Large intestine (tissue), 3 donors: ENCODE data around the gene SC5D. TPM values are rescaled to one million over a fixed set of nuclear protein-coding genes. Genes with fewer than 3 reads are reported as not detected.

Experiments used
- DNase-seq, 2 donors: peaks; one replicate each; pipeline versions ENCODE4 v3.0.0 to v3.0.0-alpha.2; 2013
- H3K27ac ChIP-seq: one replicate; pipeline ENCODE4 v1.5.1; 2013; ENCODE audit warnings: low read length
- H3K27me3 ChIP-seq: 2 replicates; pipeline ENCODE4 v1.6.1; 2013; ENCODE audit warnings: low read length; ENCODE audit not compliant: control insufficient read depth, insufficient read depth
- H3K36me3 ChIP-seq: 2 replicates; pipeline ENCODE4 v1.6.1; 2013; ENCODE audit warnings: low read length; ENCODE audit not compliant: control insufficient read depth, insufficient read depth
- H3K4me1 ChIP-seq: one replicate; pipeline ENCODE4 v1.6.1; 2013; ENCODE audit warnings: low read length; ENCODE audit not compliant: control insufficient read depth, insufficient read depth
- H3K4me3 ChIP-seq: one replicate; pipeline ENCODE4 v1.5.1; 2013; ENCODE audit warnings: low read length
- H3K9me3 ChIP-seq: one replicate; pipeline ENCODE4 v1.6.1; 2013; ENCODE audit warnings: mild to moderate bottlenecking, low read depth, low read length, moderate library complexity; ENCODE audit not compliant: control insufficient read depth
- WGBS: methylation state at CpG from one replicate; pipeline ENCODE4 v1.1.5; 2013; ENCODE audit warnings: low lambda C conversion rate; ENCODE audit not compliant: insufficient coverage; 5-methylcytosine and 5-hydroxymethylcytosine counted together
- polyA plus RNA-seq: library from polyadenylated mRNA; unstranded; fragments of 120-200 nt; gene quantifications from one replicate; pipeline ENCODE4 v1.2.1, GENCODE V29; 2013

Gene SC5D
- polyA plus RNA-seq, 1 donor, result 51.3 TPM

GRCh38 chr11:121328176-121328966, 35.8 kb downstream of the SC5D start:
- DNase-seq, result no peak
- H3K36me3 ChIP-seq, result no peaks in the 10 kb centered on the region

GRCh38 chr11:121328967-121329679, 36.6 kb downstream of the SC5D start:
- no peaks in the 10 kb centered on the region for H3K36me3 ChIP-seq
- no peaks in the 10 kb centered on the region for H3K9me3 ChIP-seq
- no peaks in the 10 kb centered on the region for H3K27me3 ChIP-seq
- DNase-seq, result peak in 1 of 2 donors; percentile 24
- H3K4me3 ChIP-seq, result no peak overlapping the region
- H3K27ac ChIP-seq, result no peak overlapping the region
- no peaks in the 10 kb centered on the region for H3K4me1 ChIP-seq
- 43% methylated on average over 1 of the region's 4 CpGs for WGBS

More at GRCh38 chr11:121328176-121328966, 35.8 kb downstream of the SC5D start:
- Histone ChIP-seq H3K27ac (no peak overlapping the region), H3K4me1 (no peaks in the 10 kb centered on the region), H3K27me3 (no peaks in the 10 kb centered on the region), H3K4me3 (no peak overlapping the region), H3K9me3 (no peaks in the 10 kb centered on the region)
- 80% methylated on average over 6 of the region's 16 CpGs for WGBS

- no peaks in the 10 kb centered on the region for H3K36me3 ChIP-seq
- H3K4me1 ChIP-seq, result no peaks in the 10 kb centered on the region
- no peak overlapping the region for H3K27ac ChIP-seq
- H3K27me3 ChIP-seq, result no peaks in the 10 kb centered on the region
- H3K4me3 ChIP-seq, result no peak overlapping the region
- WGBS, result 91% methylated on average over 3 of the region's 3 CpGs
- DNase-seq, result peak; percentile 54 to 71
- H3K9me3 ChIP-seq, result no peaks in the 10 kb centered on the region
Measured at GRCh38 chr11:121329781-121330395, 37.3 kb downstream of the SC5D start.

GRCh38 chr11:121330614-121331435, 38.3 kb downstream of the SC5D start:
- no peak for DNase-seq
- Histone ChIP-seq H3K27me3 (no peaks in the 10 kb centered on the region), H3K4me1 (no peaks in the 10 kb centered on the region), H3K27ac (no peak overlapping the region), H3K4me3 (no peak overlapping the region), H3K9me3 (no peaks in the 10 kb centered on the region), H3K36me3 (no peaks in the 10 kb centered on the region)
- WGBS, result 80% methylated on average over 2 of the region's 19 CpGs

GRCh38 chr11:121334973-121335710, 42.6 kb downstream of the SC5D start:
- 42% methylated on average over 2 of the region's 7 CpGs for WGBS
- Histone ChIP-seq H3K9me3 (no peaks in the 10 kb centered on the region), H3K4me1 (no peaks in the 10 kb centered on the region), H3K27ac (no peak overlapping the region), H3K27me3 (no peaks in the 10 kb centered on the region), H3K36me3 (no peaks in the 10 kb centered on the region), H3K4me3 (no peak overlapping the region)
- DNase-seq, result no peak

- H3K4me3 ChIP-seq, result no peak overlapping the region
- H3K4me1 ChIP-seq, result no peaks in the 10 kb centered on the region
- no peaks in the 10 kb centered on the region for H3K36me3 ChIP-seq
- H3K27ac ChIP-seq, result no peak overlapping the region
- H3K9me3 ChIP-seq, result no peaks in the 10 kb centered on the region
- no peaks in the 10 kb centered on the region for H3K27me3 ChIP-seq
- no peak for DNase-seq
- WGBS, result no CpG with 5 or more reads among the region's 6 CpGs
Measured at GRCh38 chr11:121336279-121336937, 43.8 kb downstream of the SC5D start.

- Histone ChIP-seq H3K27ac (no peak overlapping the region), H3K4me3 (no peak overlapping the region), H3K36me3 (no peaks in the 10 kb centered on the region), H3K9me3 (no peaks in the 10 kb centered on the region), H3K27me3 (no peaks in the 10 kb centered on the region), H3K4me1 (no peaks in the 10 kb centered on the region)
- DNase-seq, result no peak
- WGBS, result no CpG with 5 or more reads among the region's 2 CpGs
Measured at GRCh38 chr11:121337078-121337477, 44.5 kb downstream of the SC5D start.

- H3K4me1 ChIP-seq, result no peaks in the 10 kb centered on the region
- no peaks in the 10 kb centered on the region for H3K27me3 ChIP-seq
- 70% methylated on average over 2 of the region's 6 CpGs for WGBS
- no peaks in the 10 kb centered on the region for H3K9me3 ChIP-seq
- no peak overlapping the region for H3K4me3 ChIP-seq
- no peaks in the 10 kb centered on the region for H3K36me3 ChIP-seq
- no peak for DNase-seq
- no peak overlapping the region for H3K27ac ChIP-seq
Measured at GRCh38 chr11:121337740-121338272, 45.2 kb downstream of the SC5D start.

GRCh38 chr11:121338536-121338935, 46.0 kb downstream of the SC5D start:
- H3K4me1 ChIP-seq, result no peaks in the 10 kb centered on the region
- H3K4me3 ChIP-seq, result no peak overlapping the region
- no peak for DNase-seq
- WGBS, result 80% methylated on average over 1 of the region's 11 CpGs
- H3K27ac ChIP-seq, result no peak overlapping the region
- H3K36me3 ChIP-seq, result no peaks in the 10 kb centered on the region
- no peaks in the 10 kb centered on the region for H3K27me3 ChIP-seq
- H3K9me3 ChIP-seq, result no peaks in the 10 kb centered on the region
